HEK293 (cell line): Measurements from ENCODE around the gene MBTD1.

ENCODE experiments used
- CTCF ChIA-PET: fragments of 350-600 bp; formaldehyde crosslinking; extraction: SDS; loops from one replicate; lab custom pipeline; 2021; ENCODE audit warnings: antibody characterized with exemption; lab: Yijun Ruan, JAX
- POLR2A ChIA-PET: fragments of 300-600 bp; formaldehyde crosslinking; extraction: SDS; loops from one replicate; lab custom pipeline; 2020; ENCODE audit warnings: antibody characterized with exemption, inconsistent platforms; lab: Yijun Ruan, JAX
- H3K27ac ChIP-seq: fragments of 200-500 bp; sonication (Bioruptor generic); 2 replicates; pipeline ENCODE4 v1.5.1; 2014; ENCODE audit warnings: low read depth, low read length, control low read depth, inconsistent platforms; ENCODE audit errors: extremely low read depth
- H3K36me3 ChIP-seq, 2 experiments: fragments of 200-500 bp in 1 of 2; sonication (Bioruptor generic) in 1 of 2; 1 replicate in 1 of 2; 2 replicates in 1 of 2; pipeline ENCODE4 v1.5.1; 2014 to 2017; ENCODE audit warnings: inconsistent platforms in 2 of 2, low read length in 2 of 2; ENCODE audit not compliant: control insufficient read depth in 2 of 2, insufficient read depth in 1 of 2
- H3K4me1 ChIP-seq: fragments of 200-500 bp; sonication (Bioruptor generic); 2 replicates; pipeline ENCODE4 v1.5.1; 2014; ENCODE audit warnings: mild to moderate bottlenecking, low read length, inconsistent platforms; ENCODE audit not compliant: control insufficient read depth, insufficient read depth
- H3K4me3 ChIP-seq: 2 replicates; pipeline ENCODE4 v1.5.1; 2011; ENCODE audit warnings: low read depth, mild to moderate bottlenecking, control low read depth, low read length, moderate library complexity
- H3K9me3 ChIP-seq: fragments of 200-500 bp; sonication (Bioruptor generic); 2 replicates; pipeline ENCODE4 v1.5.1; 2014; ENCODE audit warnings: low read depth, low read length, inconsistent platforms; ENCODE audit not compliant: control insufficient read depth, insufficient read depth
- AEBP2 ChIP-seq: fragments of 450-650 bp; formaldehyde crosslinking; IDR thresholded peaks from 2 replicates; pipeline ENCODE4 v1.5.1; 2016; ENCODE audit warnings: missing biosample characterization, missing genetic modification characterization, borderline replicate concordance
- KLF16 ChIP-seq: fragments of 450-650 bp; formaldehyde crosslinking; IDR thresholded peaks from 2 replicates; pipeline ENCODE4 v1.5.1; 2017; ENCODE audit warnings: missing biosample characterization, missing genetic modification characterization
- MEIS1 ChIP-seq: sonication (generic); formaldehyde crosslinking; IDR thresholded peaks from 2 replicates; pipeline ENCODE4 v1.8.1; 2022; ENCODE audit warnings: missing genetic modification reagents, mild to moderate bottlenecking, borderline replicate concordance
- OVOL3 ChIP-seq: fragments of 450-650 bp; formaldehyde crosslinking; IDR thresholded peaks from 2 replicates; pipeline ENCODE4 v1.5.1; 2016; ENCODE audit warnings: missing biosample characterization, missing genetic modification characterization
- PBX3 ChIP-seq: sonication (generic); formaldehyde crosslinking; IDR thresholded peaks from 2 replicates; pipeline ENCODE4 v1.8.1; 2022; ENCODE audit warnings: mild to moderate bottlenecking, moderate library complexity, missing genetic modification reagents
- PRDM1 ChIP-seq: fragments of 450-650 bp; formaldehyde crosslinking; IDR thresholded peaks from 2 replicates; pipeline ENCODE4; 2016; ENCODE audit warnings: missing biosample characterization, missing genetic modification characterization
- TSHZ1 ChIP-seq: fragments of 450-650 bp; formaldehyde crosslinking; IDR thresholded peaks from 2 replicates; pipeline ENCODE4 v1.5.1; 2016; ENCODE audit warnings: missing biosample characterization, missing genetic modification characterization, borderline replicate concordance
- WT1 ChIP-seq: fragments of 450-650 bp; formaldehyde crosslinking; IDR thresholded peaks from 2 replicates; pipeline ENCODE4 v1.5.1; 2016; ENCODE audit warnings: missing biosample characterization, missing genetic modification characterization
- ZBTB10 ChIP-seq: fragments of 450-650 bp; formaldehyde crosslinking; IDR thresholded peaks from 2 replicates; pipeline ENCODE4 v1.5.1; 2016; ENCODE audit warnings: missing biosample characterization, missing genetic modification characterization
- ZNF148 ChIP-seq: fragments of 450-650 bp; formaldehyde crosslinking; IDR thresholded peaks from 2 replicates; pipeline ENCODE4 v1.5.0; 2017; ENCODE audit warnings: missing biosample characterization, missing genetic modification characterization, borderline replicate concordance
- ZNF202 ChIP-seq: fragments of 450-650 bp; formaldehyde crosslinking; IDR thresholded peaks from 2 replicates; pipeline ENCODE4 v1.5.1; 2016; ENCODE audit warnings: missing biosample characterization, missing genetic modification characterization, borderline replicate concordance
- ZNF266 ChIP-seq: fragments of 450-650 bp; formaldehyde crosslinking; IDR thresholded peaks from 2 replicates; pipeline ENCODE4 v1.5.1; 2016; ENCODE audit warnings: missing biosample characterization, missing genetic modification characterization, low read depth
- ZNF292 ChIP-seq: fragments of 450-650 bp; formaldehyde crosslinking; IDR thresholded peaks from 2 replicates; pipeline ENCODE4 v1.5.1; 2016; ENCODE audit warnings: low read depth, missing biosample characterization, missing genetic modification characterization, borderline replicate concordance
- ZNF335 ChIP-seq: fragments of 450-650 bp; formaldehyde crosslinking; conservative IDR thresholded peaks from 2 replicates; pipeline ENCODE4 v1.5.1; 2016; ENCODE audit warnings: missing biosample characterization, missing genetic modification characterization
- ZNF488 ChIP-seq: fragments of 450-650 bp; formaldehyde crosslinking; IDR thresholded peaks from 2 replicates; pipeline ENCODE4 v1.5.1; 2016; ENCODE audit warnings: missing biosample characterization, missing genetic modification characterization
- ZNF513 ChIP-seq: fragments of 450-650 bp; IDR thresholded peaks from 2 replicates; pipeline ENCODE4 v1.5.1; 2018; ENCODE audit warnings: missing biosample characterization, missing genetic modification characterization
- ZNF610 ChIP-seq: fragments of 450-650 bp; formaldehyde crosslinking; IDR thresholded peaks from 2 replicates; pipeline ENCODE4 v1.5.1; 2016; ENCODE audit warnings: missing biosample characterization, missing genetic modification characterization, borderline replicate concordance
- ZNF692 ChIP-seq: fragments of 450-650 bp; formaldehyde crosslinking; IDR thresholded peaks from 2 replicates; pipeline ENCODE4 v1.5.1; 2016; ENCODE audit warnings: missing biosample characterization, missing genetic modification characterization
- ZSCAN16 ChIP-seq: fragments of 450-650 bp; formaldehyde crosslinking; IDR thresholded peaks from 2 replicates; pipeline ENCODE4 v1.5.1; 2016; ENCODE audit warnings: missing biosample characterization, missing genetic modification characterization

MBTD1 gene

GRCh38 chr17:51200846-51201245 lies 59.0 kb downstream of the MBTD1 start:
- ChIA-PET CTCF (interaction anchor here (0.6 kb wide), 2 partner anchors 126 to 467 kb away, joined by 3 to 4 read pairs; no protein-coding TSS in a partner anchor), POLR2A (no interaction called here)
- H3K4me3 ChIP-seq: no peak overlapping the region
- H3K36me3 ChIP-seq: peaks cover 70 to 74% of the 10 kb centered on the region in 2 experiments
- no peak overlapping the region for H3K27ac ChIP-seq
- no peaks in the 10 kb centered on the region for H3K9me3 ChIP-seq
- no peaks in the 10 kb centered on the region for H3K4me1 ChIP-seq
- TF ChIP-seq ZNF488 (tag by site-specific recombination): no peak
- no peak for TF ChIP-seq MEIS1 (CRISPR knock-in tag)
- TF ChIP-seq ZNF202 (tag by site-specific recombination): no peak
- TF ChIP-seq ZNF148 (tag by site-specific recombination): no peak
- TF ChIP-seq AEBP2 (tag by site-specific recombination): no peak
- TF ChIP-seq TSHZ1 (tag by site-specific recombination): no peak
- no peak for TF ChIP-seq PRDM1
- TF ChIP-seq ZNF335 (tag by site-specific recombination): no peak
- no peak for TF ChIP-seq ZNF513 (tag by site-specific recombination)
- no peak for TF ChIP-seq ZNF692 (tag by site-specific recombination)
- TF ChIP-seq OVOL3 (tag by site-specific recombination): no peak

- Histone ChIP-seq H3K36me3 (peaks cover 74% of the 10 kb centered on the region in 2 experiments), H3K9me3 (no peaks in the 10 kb centered on the region), H3K4me3 (no peak overlapping the region), H3K27ac (no peak overlapping the region), H3K4me1 (no peaks in the 10 kb centered on the region)
- POLR2A ChIA-PET: no interaction called here
- CTCF ChIA-PET: interaction anchor here (0.6 kb wide), 2 partner anchors 126 to 466 kb away, joined by 3 to 4 read pairs; no protein-coding TSS in a partner anchor
- TF ChIP-seq PBX3: no peak
- no peak for TF ChIP-seq ZNF292 (tag by site-specific recombination)
- TF ChIP-seq ZBTB10 (tag by site-specific recombination): no peak
- no peak for TF ChIP-seq ZSCAN16 (tag by site-specific recombination)
- TF ChIP-seq ZNF610 (tag by site-specific recombination): no peak
- TF ChIP-seq ZNF266: no peak
- no peak for TF ChIP-seq WT1
- no peak for TF ChIP-seq KLF16 (tag by site-specific recombination)
Observed at GRCh38 chr17:51200295-51200694, 59.6 kb downstream of the MBTD1 start.
